Glutamatergic neuron (in vitro differentiated cells): Measurements from ENCODE around the gene KCNMA1. TPM values are rescaled to one million over a fixed set of nuclear protein-coding genes. Genes with fewer than 3 reads are reported as not detected.

Experiments
- DNase-seq: peaks from one replicate; pipeline ENCODE4 v3.0.0; 2022
- H3K27ac Mint-ChIP-seq: one replicate; pipeline ENCODE4 v1.8.0; 2020; ENCODE audit warnings: mild to moderate bottlenecking, mixed read lengths, inconsistent platforms; ENCODE audit not compliant: unreplicated experiment
- H3K27me3 Mint-ChIP-seq: one replicate; pipeline ENCODE4 v1.8.0; 2020; ENCODE audit warnings: mild to moderate bottlenecking, moderate library complexity, mixed read lengths, inconsistent platforms; ENCODE audit not compliant: unreplicated experiment
- H3K36me3 Mint-ChIP-seq: one replicate; pipeline ENCODE4 v1.8.0; 2020; ENCODE audit warnings: mild to moderate bottlenecking, mixed read lengths, inconsistent platforms; ENCODE audit not compliant: unreplicated experiment
- H3K4me1 Mint-ChIP-seq: one replicate; pipeline ENCODE4 v1.8.0; 2020; ENCODE audit warnings: mild to moderate bottlenecking, low read depth, mixed read lengths, inconsistent platforms; ENCODE audit not compliant: unreplicated experiment
- H3K4me3 Mint-ChIP-seq: one replicate; pipeline ENCODE4 v1.8.0; 2020; ENCODE audit warnings: mild to moderate bottlenecking, mixed read lengths, inconsistent platforms; ENCODE audit not compliant: unreplicated experiment
- H3K9me3 Mint-ChIP-seq: one replicate; pipeline ENCODE4 v1.8.0; 2020; ENCODE audit warnings: mild to moderate bottlenecking, moderate library complexity, mixed read lengths, inconsistent platforms; ENCODE audit not compliant: unreplicated experiment
- total RNA-seq: library from RNA; stranded (reverse); fragmentation: NEBNext Ultra II Directional; extraction: Animal tissue kit (Norgen Biotek cat#: 25700); gene quantifications from one replicate; pipeline ENCODE4 v1.2.1, GENCODE V29; 2021; ENCODE audit not compliant: unreplicated experiment
- TF ChIP-seq, protein P1 (sequence below): fragments of 200-600 bp; sonication (generic); IDR thresholded peaks from one replicate; pipeline ENCODE4 v1.5.0; 2021; ENCODE audit not compliant: partially characterized antibody, unreplicated experiment

Gene KCNMA1
- total RNA-seq, 1 donor from 2014 or later = 3.2 TPM

DNA sequence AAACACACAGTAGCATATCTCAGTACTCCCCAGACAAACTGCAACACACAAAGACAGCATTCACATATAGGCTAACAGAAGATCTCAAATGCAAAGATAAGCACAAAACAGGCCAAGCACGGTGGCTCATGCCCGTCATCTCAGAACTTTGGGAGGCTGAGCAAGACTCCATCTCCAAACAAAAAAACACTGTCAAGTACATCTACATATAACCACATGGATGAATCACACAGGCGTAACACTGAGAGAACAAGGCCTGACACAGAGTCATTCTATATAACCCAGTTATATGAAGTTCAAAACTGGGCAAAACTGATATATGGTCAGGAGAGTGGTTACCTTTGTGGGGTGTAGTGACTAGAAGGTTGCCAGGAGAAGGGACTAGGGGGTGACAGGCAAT is 506.4 kb downstream of the KCNMA1 start:
- Mint-ChIP-seq H3K27ac (no peak overlapping the region), H3K4me3 (no peak overlapping the region), H3K4me1 (no peaks in the 10 kb centered on the region), H3K36me3 (no peaks in the 10 kb centered on the region), H3K9me3 (no peaks in the 10 kb centered on the region), H3K27me3 (no peaks in the 10 kb centered on the region)
- DNase-seq = no peak
- TF ChIP-seq, protein P1, sequence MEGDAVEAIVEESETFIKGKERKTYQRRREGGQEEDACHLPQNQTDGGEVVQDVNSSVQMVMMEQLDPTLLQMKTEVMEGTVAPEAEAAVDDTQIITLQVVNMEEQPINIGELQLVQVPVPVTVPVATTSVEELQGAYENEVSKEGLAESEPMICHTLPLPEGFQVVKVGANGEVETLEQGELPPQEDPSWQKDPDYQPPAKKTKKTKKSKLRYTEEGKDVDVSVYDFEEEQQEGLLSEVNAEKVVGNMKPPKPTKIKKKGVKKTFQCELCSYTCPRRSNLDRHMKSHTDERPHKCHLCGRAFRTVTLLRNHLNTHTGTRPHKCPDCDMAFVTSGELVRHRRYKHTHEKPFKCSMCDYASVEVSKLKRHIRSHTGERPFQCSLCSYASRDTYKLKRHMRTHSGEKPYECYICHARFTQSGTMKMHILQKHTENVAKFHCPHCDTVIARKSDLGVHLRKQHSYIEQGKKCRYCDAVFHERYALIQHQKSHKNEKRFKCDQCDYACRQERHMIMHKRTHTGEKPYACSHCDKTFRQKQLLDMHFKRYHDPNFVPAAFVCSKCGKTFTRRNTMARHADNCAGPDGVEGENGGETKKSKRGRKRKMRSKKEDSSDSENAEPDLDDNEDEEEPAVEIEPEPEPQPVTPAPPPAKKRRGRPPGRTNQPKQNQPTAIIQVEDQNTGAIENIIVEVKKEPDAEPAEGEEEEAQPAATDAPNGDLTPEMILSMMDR = no peak

DNA sequence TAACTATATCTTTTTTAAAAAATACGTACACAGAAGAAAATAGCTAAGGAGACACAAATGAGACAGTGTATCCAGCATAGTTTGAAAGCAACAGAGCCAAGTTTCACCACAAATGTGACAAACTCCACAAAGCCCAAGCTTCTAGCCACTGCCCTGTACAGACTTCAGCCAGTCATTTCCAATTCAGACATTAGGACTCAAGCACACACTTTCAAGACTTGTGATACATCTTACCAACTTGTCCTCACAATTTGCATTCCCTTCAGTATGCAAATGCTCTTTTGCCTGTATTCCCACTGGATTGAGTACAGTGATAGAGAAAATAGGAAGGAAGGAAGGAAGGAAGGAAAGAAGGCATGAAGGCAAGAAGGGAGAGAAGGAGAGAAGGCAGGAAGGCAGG is 510.4 kb downstream of the KCNMA1 start:
- Mint-ChIP-seq H3K27me3 (no peaks in the 10 kb centered on the region), H3K4me3 (no peak overlapping the region), H3K36me3 (no peaks in the 10 kb centered on the region), H3K9me3 (no peaks in the 10 kb centered on the region), H3K27ac (no peak overlapping the region), H3K4me1 (peaks cover 2% of the 10 kb centered on the region)
- TF ChIP-seq, protein P1 = no peak
- no peak for DNase-seq

DNA sequence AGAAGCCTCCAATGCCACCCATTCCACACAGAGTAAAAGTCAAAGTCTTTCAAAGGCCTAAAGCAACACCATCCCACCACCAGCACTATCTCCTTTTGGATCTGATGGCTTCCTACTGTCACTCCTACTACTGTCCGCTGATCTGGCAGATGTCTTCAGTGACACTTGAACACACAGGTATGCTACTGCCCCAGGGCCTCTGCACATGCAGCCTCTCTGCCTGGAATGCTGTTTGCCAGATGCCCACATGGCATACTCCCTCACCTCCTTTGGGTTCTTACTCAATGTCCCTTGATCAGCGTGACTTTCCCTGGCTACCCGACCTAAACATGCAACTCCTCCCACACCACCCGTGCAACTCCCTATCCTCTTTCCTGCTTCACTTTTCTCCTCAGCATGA is 512.4 kb downstream of the KCNMA1 start:
- Mint-ChIP-seq H3K4me1 (peaks cover 4% of the 10 kb centered on the region), H3K9me3 (no peaks in the 10 kb centered on the region), H3K27me3 (no peaks in the 10 kb centered on the region), H3K27ac (no peak overlapping the region), H3K36me3 (no peaks in the 10 kb centered on the region), H3K4me3 (no peak overlapping the region)
- DNase-seq = no peak
- TF ChIP-seq, protein P1 = no peak

DNA sequence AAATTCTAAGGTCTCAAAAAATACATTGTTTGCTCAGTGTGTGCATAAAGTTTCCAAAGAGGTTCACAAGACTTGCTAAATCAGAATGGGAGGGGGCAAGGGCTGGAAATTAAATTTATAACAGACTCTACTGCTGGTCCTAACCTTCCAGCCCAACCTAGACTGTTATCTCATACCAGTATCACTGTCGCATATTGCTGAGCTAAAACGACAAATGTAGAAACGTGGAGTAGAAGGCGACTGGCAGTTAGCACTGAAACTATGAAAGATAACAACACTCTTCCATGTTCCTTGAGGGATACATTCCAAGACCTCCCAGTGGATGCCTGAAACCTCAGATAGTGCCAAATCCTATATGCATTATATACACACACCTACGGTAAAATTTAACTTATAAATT is 514.3 kb downstream of the KCNMA1 start:
- Mint-ChIP-seq H3K27ac (no peak overlapping the region), H3K36me3 (no peaks in the 10 kb centered on the region), H3K4me3 (no peak overlapping the region), H3K27me3 (no peaks in the 10 kb centered on the region), H3K9me3 (peaks cover 2% of the 10 kb centered on the region), H3K4me1 (peaks cover 4% of the 10 kb centered on the region)
- DNase-seq = no peak
- TF ChIP-seq, protein P1 = no peak

DNA sequence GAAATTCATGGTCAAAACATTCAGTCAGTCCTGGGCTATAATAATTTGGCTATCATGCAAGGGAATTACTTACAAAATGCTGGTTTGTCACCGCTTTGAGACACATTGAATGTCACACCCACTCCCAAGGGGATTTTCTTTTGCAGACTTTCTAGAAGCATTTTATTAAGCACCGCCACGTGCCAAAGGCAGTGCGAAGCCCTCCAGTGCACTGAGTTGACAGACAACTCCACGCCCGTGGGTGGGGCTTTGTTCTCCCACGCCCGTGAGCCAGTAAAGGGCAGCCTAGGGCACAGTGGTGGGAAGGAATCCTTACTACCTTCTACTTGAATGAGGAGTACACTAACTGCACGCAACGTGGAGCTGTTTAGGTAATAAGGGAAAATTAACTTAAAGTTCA is 515.8 kb downstream of the KCNMA1 start:
- H3K4me3 Mint-ChIP-seq = no peak overlapping the region
- peaks cover 2% of the 10 kb centered on the region for H3K9me3 Mint-ChIP-seq
- H3K27me3 Mint-ChIP-seq = no peaks in the 10 kb centered on the region
- DNase-seq = no peak
- H3K36me3 Mint-ChIP-seq = no peaks in the 10 kb centered on the region
- H3K27ac Mint-ChIP-seq = no peak overlapping the region
- peaks cover 4% of the 10 kb centered on the region for H3K4me1 Mint-ChIP-seq
- TF ChIP-seq, protein P1 = no peak
